ENCODE measurements around the gene CCDC82.

Gene CCDC82

GRCh38 chr11:96328395-96329010 is 61.2 kb downstream of the CCDC82 start:
- Mint-ChIP-seq H3K4me1 (peaks cover 80% of the 10 kb centered on the region), H3K36me3 (ENCODE audit: low read depth) (peaks cover 28% of the 10 kb centered on the region), H3K4me3 (no peak overlapping the region), H3K27ac (peak overlapping the region; percentile 10), H3K9me3 (no peaks in the 10 kb centered on the region), H3K27me3 (no peaks in the 10 kb centered on the region)
- DNase-seq, result no peak
- no peak for ATAC-seq

GRCh38 chr11:96326959-96327358 is 62.8 kb downstream of the CCDC82 start:
- no peaks in the 10 kb centered on the region for H3K27me3 Mint-ChIP-seq
- peak overlapping the region; percentile 20 for H3K27ac Mint-ChIP-seq
- H3K4me3 Mint-ChIP-seq, result no peak overlapping the region
- DNase-seq (no peak), ATAC-seq (no peak)
- peaks cover 75% of the 10 kb centered on the region for H3K4me1 Mint-ChIP-seq
- H3K9me3 Mint-ChIP-seq, result no peaks in the 10 kb centered on the region
- peaks cover 37% of the 10 kb centered on the region for H3K36me3 Mint-ChIP-seq (ENCODE audit: low read depth)

GRCh38 chr11:96324912-96325311 is 64.8 kb downstream of the CCDC82 start:
- no peak for DNase-seq
- H3K27me3 Mint-ChIP-seq, result no peaks in the 10 kb centered on the region

GRCh38 chr11:96323642-96323985 is 66.1 kb downstream of the CCDC82 start:
- peaks cover 76% of the 10 kb centered on the region for H3K4me1 Mint-ChIP-seq
- DNase-seq, result no peak
- H3K27me3 Mint-ChIP-seq, result no peaks in the 10 kb centered on the region
- ATAC-seq, result no peak
- no peaks in the 10 kb centered on the region for H3K9me3 Mint-ChIP-seq
- no peak overlapping the region for H3K27ac Mint-ChIP-seq
- H3K36me3 Mint-ChIP-seq (ENCODE audit: low read depth), result peaks cover 33% of the 10 kb centered on the region
- H3K4me3 Mint-ChIP-seq, result no peak overlapping the region

More at GRCh38 chr11:96324912-96325311, 64.8 kb downstream of the CCDC82 start:
- Mint-ChIP-seq H3K9me3 (no peaks in the 10 kb centered on the region), H3K4me3 (no peak overlapping the region), H3K27ac (no peak overlapping the region), H3K4me1 (peaks cover 76% of the 10 kb centered on the region), H3K36me3 (ENCODE audit: low read depth) (peaks cover 40% of the 10 kb centered on the region)
- no peak for ATAC-seq

GRCh38 chr11:96322775-96323641 is 66.7 kb downstream of the CCDC82 start:
- ATAC-seq (no peak), DNase-seq (no peak)
- no peaks in the 10 kb centered on the region for H3K27me3 Mint-ChIP-seq
- peaks cover 79% of the 10 kb centered on the region for H3K4me1 Mint-ChIP-seq
- no peak overlapping the region for H3K27ac Mint-ChIP-seq
- H3K9me3 Mint-ChIP-seq, result no peaks in the 10 kb centered on the region
- no peak overlapping the region for H3K4me3 Mint-ChIP-seq
- H3K36me3 Mint-ChIP-seq (ENCODE audit: low read depth), result peaks cover 33% of the 10 kb centered on the region

- peaks cover 89% of the 10 kb centered on the region for H3K4me1 Mint-ChIP-seq
Measured at GRCh38 chr11:96321091-96321490, 68.6 kb downstream of the CCDC82 start.

GRCh38 chr11:96319898-96320656 is 69.6 kb downstream of the CCDC82 start:
- no peak for DNase-seq
- Mint-ChIP-seq H3K36me3 (ENCODE audit: low read depth) (peaks cover 29% of the 10 kb centered on the region), H3K9me3 (no peaks in the 10 kb centered on the region), H3K27me3 (no peaks in the 10 kb centered on the region), H3K4me1 (peaks cover 89% of the 10 kb centered on the region), H3K4me3 (no peak overlapping the region), H3K27ac (peak overlapping the region; percentile 5)
- peak; percentile 77 for ATAC-seq

More at GRCh38 chr11:96321091-96321490, 68.6 kb downstream of the CCDC82 start:
- no peak overlapping the region for H3K27ac Mint-ChIP-seq
- H3K27me3 Mint-ChIP-seq, result no peaks in the 10 kb centered on the region
- DNase-seq (no peak), ATAC-seq (no peak)
- H3K36me3 Mint-ChIP-seq (ENCODE audit: low read depth), result peaks cover 34% of the 10 kb centered on the region
- H3K9me3 Mint-ChIP-seq, result no peaks in the 10 kb centered on the region
- no peak overlapping the region for H3K4me3 Mint-ChIP-seq

- peaks cover 29% of the 10 kb centered on the region for H3K36me3 Mint-ChIP-seq (ENCODE audit: low read depth)
- no peaks in the 10 kb centered on the region for H3K27me3 Mint-ChIP-seq
- H3K9me3 Mint-ChIP-seq, result no peaks in the 10 kb centered on the region
- peaks cover 94% of the 10 kb centered on the region for H3K4me1 Mint-ChIP-seq
- no peak for DNase-seq
- no peak overlapping the region for H3K27ac Mint-ChIP-seq
- ATAC-seq, result no peak
- H3K4me3 Mint-ChIP-seq, result no peak overlapping the region
Measured at GRCh38 chr11:96318850-96319249, 70.9 kb downstream of the CCDC82 start.

GRCh38 chr11:96318399-96318798 is 71.3 kb downstream of the CCDC82 start:
- Mint-ChIP-seq H3K4me1 (peaks cover 93% of the 10 kb centered on the region), H3K27me3 (no peaks in the 10 kb centered on the region), H3K36me3 (ENCODE audit: low read depth) (peaks cover 25% of the 10 kb centered on the region), H3K4me3 (no peak overlapping the region), H3K27ac (peak overlapping the region; percentile 76), H3K9me3 (no peaks in the 10 kb centered on the region)
- ATAC-seq (no peak), DNase-seq (no peak)

GRCh38 chr11:96317985-96318384 is 71.7 kb downstream of the CCDC82 start:
- no peaks in the 10 kb centered on the region for H3K27me3 Mint-ChIP-seq
- no peaks in the 10 kb centered on the region for H3K9me3 Mint-ChIP-seq
- ATAC-seq, result peak; percentile 65
- no peak overlapping the region for H3K4me3 Mint-ChIP-seq
- peaks cover 22% of the 10 kb centered on the region for H3K36me3 Mint-ChIP-seq (ENCODE audit: low read depth)
- peaks cover 94% of the 10 kb centered on the region for H3K4me1 Mint-ChIP-seq
- DNase-seq, result no peak
- peak overlapping the region; percentile 76 for H3K27ac Mint-ChIP-seq

GRCh38 chr11:96317571-96317970 is 72.1 kb downstream of the CCDC82 start:
- ATAC-seq (no peak), DNase-seq (no peak)
- no peak overlapping the region for H3K4me3 Mint-ChIP-seq
- H3K4me1 Mint-ChIP-seq, result peaks cover 93% of the 10 kb centered on the region
- peak overlapping the region; percentile 76 for H3K27ac Mint-ChIP-seq
- H3K27me3 Mint-ChIP-seq, result no peaks in the 10 kb centered on the region
- H3K36me3 Mint-ChIP-seq (ENCODE audit: low read depth), result peaks cover 20% of the 10 kb centered on the region
- H3K9me3 Mint-ChIP-seq, result no peaks in the 10 kb centered on the region

GRCh38 chr11:96316869-96317268 is 72.8 kb downstream of the CCDC82 start:
- ATAC-seq, result no peak
- peaks cover 93% of the 10 kb centered on the region for H3K4me1 Mint-ChIP-seq
- H3K36me3 Mint-ChIP-seq (ENCODE audit: low read depth), result peaks cover 21% of the 10 kb centered on the region

GRCh38 chr11:96315476-96315875 is 74.2 kb downstream of the CCDC82 start:
- H3K27me3 Mint-ChIP-seq, result no peaks in the 10 kb centered on the region
- H3K9me3 Mint-ChIP-seq, result no peaks in the 10 kb centered on the region
- H3K36me3 Mint-ChIP-seq (ENCODE audit: low read depth), result peaks cover 21% of the 10 kb centered on the region

More at GRCh38 chr11:96316869-96317268, 72.8 kb downstream of the CCDC82 start:
- Mint-ChIP-seq H3K4me3 (no peak overlapping the region), H3K9me3 (no peaks in the 10 kb centered on the region), H3K27me3 (no peaks in the 10 kb centered on the region), H3K27ac (no peak overlapping the region)
- DNase-seq, result no peak

GRCh38 chr11:96314326-96315020 is 75.2 kb downstream of the CCDC82 start:
- Mint-ChIP-seq H3K9me3 (no peaks in the 10 kb centered on the region), H3K36me3 (ENCODE audit: low read depth) (peaks cover 21% of the 10 kb centered on the region), H3K4me1 (peaks cover 82% of the 10 kb centered on the region), H3K27ac (peak overlapping the region; percentile 56), H3K4me3 (no peak overlapping the region), H3K27me3 (no peaks in the 10 kb centered on the region)
- ATAC-seq (no peak), DNase-seq (no peak)

More at GRCh38 chr11:96315476-96315875, 74.2 kb downstream of the CCDC82 start:
- DNase-seq, result no peak
- no peak overlapping the region for H3K27ac Mint-ChIP-seq
- peaks cover 87% of the 10 kb centered on the region for H3K4me1 Mint-ChIP-seq
- peak; percentile 41 for ATAC-seq
- no peak overlapping the region for H3K4me3 Mint-ChIP-seq
